Measurements from ENCODE around the gene MICAL3. TPM values are rescaled to one million over a fixed set of nuclear protein-coding genes. Genes with fewer than 3 reads are reported as not detected.

The MICAL3 gene
- total and polyA plus RNA-seq, 4 donors = 4.4 to 30.7 (median 15.4) TPM

DNA sequence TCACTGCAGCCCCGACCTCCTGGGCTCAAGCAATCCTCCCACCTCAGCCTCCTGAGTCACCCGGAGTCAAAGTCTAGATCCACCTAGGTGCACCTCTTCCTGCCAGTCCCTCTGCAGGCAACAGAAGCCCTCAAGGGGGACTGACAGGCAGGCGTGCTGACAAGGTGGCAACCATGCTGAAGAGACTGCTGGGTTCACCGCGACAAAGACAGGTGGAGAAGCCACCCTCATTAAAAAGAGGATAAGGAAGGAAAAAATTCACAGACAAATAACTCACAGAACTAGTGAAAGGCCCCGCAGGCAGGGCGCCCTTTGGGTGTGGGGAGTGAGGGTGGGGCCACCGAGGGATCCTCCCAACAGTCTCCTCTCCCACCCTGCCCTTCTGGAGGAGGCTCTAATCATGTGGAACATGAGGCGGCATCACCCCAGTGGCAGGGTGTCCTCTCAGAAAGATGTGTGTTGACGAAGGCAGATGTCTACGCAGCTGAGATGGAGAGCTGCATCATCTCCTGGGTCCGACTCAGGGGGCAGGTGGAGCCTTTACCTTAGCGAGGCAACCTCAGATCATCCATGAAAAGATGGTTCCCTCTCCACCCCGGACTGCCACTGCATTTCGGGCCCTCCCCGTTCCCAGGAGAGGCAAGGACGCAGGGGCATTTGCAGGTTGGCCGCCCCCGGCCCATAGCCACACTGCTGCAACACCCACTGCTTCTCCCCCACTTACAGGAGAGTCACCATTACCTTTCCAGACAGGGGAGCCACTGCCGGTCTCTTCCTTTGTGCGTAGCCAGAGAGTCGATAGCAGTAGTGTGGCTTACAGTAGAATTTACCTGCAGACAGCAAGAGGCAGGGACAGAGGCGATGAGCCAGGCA is 158.9 kb downstream of the MICAL3 start:
- no peak for TF ChIP-seq CTCF (IDR thresholded peaks at IDR 0.05; ENCODE audit: control extremely low read depth, extremely low read depth)
- Histone ChIP-seq H3K4me3 (no peak overlapping the region), H3K36me3 (ENCODE audit: control insufficient read depth in 4 of 4, insufficient read depth in 4 of 4, low read length in 4 of 4) (peaks cover 0 to 41% (median 21%) of the 10 kb centered on the region in 4 donors), H3K9me3 (ENCODE audit: control insufficient read depth in 4 of 4, insufficient read depth in 3 of 4, low read length in 3 of 4) (no peaks in the 10 kb centered on the region), H3K27ac (ENCODE audit: low read depth in 1 of 2, low read length in 1 of 2) (no peak overlapping the region), H3K9ac (ENCODE audit: insufficient read depth in 1 of 2, low read length in 2 of 2) (no peak overlapping the region), H3K4me1 (ENCODE audit: control insufficient read depth in 5 of 5, insufficient read depth in 5 of 5, low read length in 5 of 5) (no peaks in the 10 kb centered on the region), H3K27me3 (ENCODE audit: control insufficient read depth in 3 of 3, insufficient read depth in 3 of 3, low read length in 2 of 3) (no peaks in the 10 kb centered on the region)
- WGBS, 2 donors = 96% methylated on average over 23 of the region's 23 CpGs
- no peak for DNase-seq
- no peak for ATAC-seq (ENCODE audit: insufficient read depth, low FRiP score)

GRCh38 chr22:17864398-17865182 is 159.8 kb downstream of the MICAL3 start:
- ATAC-seq (ENCODE audit: insufficient read depth, low FRiP score) (no peak), DNase-seq (no peak)
- no peaks in the 10 kb centered on the region for H3K27me3 ChIP-seq (ENCODE audit: control insufficient read depth in 3 of 3, insufficient read depth in 3 of 3, low read length in 2 of 3)
- TF ChIP-seq CTCF (IDR thresholded peaks at IDR 0.05; ENCODE audit: control extremely low read depth, extremely low read depth) = no peak
- H3K27ac ChIP-seq (ENCODE audit: low read depth in 1 of 2, low read length in 1 of 2) = no peak overlapping the region
- 96% methylated on average over 24 to 27 of the region's 27 CpGs for WGBS, 2 donors
- no peak overlapping the region for H3K9ac ChIP-seq (ENCODE audit: insufficient read depth in 1 of 2, low read length in 2 of 2)
- peaks cover 0 to 3% (median 0%) of the 10 kb centered on the region in 5 donors for H3K4me1 ChIP-seq (ENCODE audit: control insufficient read depth in 5 of 5, insufficient read depth in 5 of 5, low read length in 5 of 5)
- no peaks in the 10 kb centered on the region for H3K9me3 ChIP-seq (ENCODE audit: control insufficient read depth in 4 of 4, insufficient read depth in 3 of 4, low read length in 3 of 4)
- no peak overlapping the region for H3K4me3 ChIP-seq
- H3K36me3 ChIP-seq (ENCODE audit: control insufficient read depth in 4 of 4, insufficient read depth in 4 of 4, low read length in 4 of 4) = peaks cover 0 to 36% (median 20%) of the 10 kb centered on the region in 4 donors

DNA sequence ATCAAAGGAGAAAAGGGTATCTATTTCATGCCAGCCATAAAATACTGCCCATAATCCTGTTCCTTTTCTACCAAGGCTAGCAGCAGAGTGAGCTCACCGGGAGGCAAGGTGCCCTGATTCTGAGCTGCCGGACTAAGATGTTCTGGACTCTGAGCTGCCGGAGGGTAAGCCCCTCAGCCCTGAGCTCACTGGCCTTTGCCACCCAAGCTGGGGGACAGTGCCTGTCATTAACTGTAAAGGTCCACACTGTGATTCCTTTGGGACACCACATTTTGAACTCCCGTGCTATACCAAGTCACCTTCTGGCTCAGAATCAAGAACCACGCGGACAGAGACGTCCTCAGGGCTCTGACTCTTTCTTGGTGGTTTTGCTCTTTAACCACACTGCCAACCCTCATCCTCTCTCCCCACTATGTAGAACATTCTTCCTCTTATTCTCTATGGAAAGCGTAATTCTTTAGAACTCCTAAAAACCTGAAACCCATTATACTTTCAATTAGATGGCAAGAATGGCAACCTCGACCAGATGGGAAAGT is 161.6 kb downstream of the MICAL3 start:
- Histone ChIP-seq H3K27ac (ENCODE audit: low read depth in 1 of 2, low read length in 1 of 2) (no peak overlapping the region), H3K27me3 (ENCODE audit: control insufficient read depth in 3 of 3, insufficient read depth in 3 of 3, low read length in 2 of 3) (no peaks in the 10 kb centered on the region), H3K4me3 (no peak overlapping the region), H3K9ac (ENCODE audit: insufficient read depth in 1 of 2, low read length in 2 of 2) (no peak overlapping the region), H3K4me1 (ENCODE audit: control insufficient read depth in 5 of 5, insufficient read depth in 5 of 5, low read length in 5 of 5) (peaks cover 0 to 7% (median 0%) of the 10 kb centered on the region in 5 donors), H3K36me3 (ENCODE audit: control insufficient read depth in 4 of 4, insufficient read depth in 4 of 4, low read length in 4 of 4) (peaks cover 0 to 29% (median 17%) of the 10 kb centered on the region in 4 donors), H3K9me3 (ENCODE audit: control insufficient read depth in 4 of 4, insufficient read depth in 3 of 4, low read length in 3 of 4) (no peaks in the 10 kb centered on the region)
- WGBS, 2 donors = 59 to 80% methylated on average over 9 of the region's 9 CpGs
- no peak for TF ChIP-seq CTCF (IDR thresholded peaks at IDR 0.05; ENCODE audit: control extremely low read depth, extremely low read depth)
- no peak for ATAC-seq (ENCODE audit: insufficient read depth, low FRiP score)
- DNase-seq = no peak
